Astrocyte (in vitro differentiated cells and primary cell): Measurements from ENCODE around the gene RWDD1. TPM values are rescaled to one million over a fixed set of nuclear protein-coding genes. Genes with fewer than 3 reads are reported as not detected.
"Not testable (repeated sequence)": the region's sequence is repeated elsewhere in the genome, so short reads cannot be mapped to it uniquely, and the experiment has no call there.

Experiments used
- DNase-seq: peaks from one replicate; pipeline ENCODE4 v3.0.0-alpha.2; 2010; ENCODE audit warnings: low read depth
- FAIRE-seq: peaks from 2 replicates; lab custom pipeline; 2011; peaks lifted over from hg19 to GRCh38; lab: Jason Lieb, UNC
- H2AFZ ChIP-seq: 2 replicates; pipeline ENCODE4 v1.6.0; 2012; ENCODE audit warnings: low read depth, low read length, inconsistent platforms
- H3K27ac ChIP-seq: 2 replicates; pipeline ENCODE4 v1.5.1; 2011; ENCODE audit warnings: low read depth, low read length, inconsistent platforms
- H3K27me3 ChIP-seq: 2 replicates; pipeline ENCODE4 v1.6.0; 2011; ENCODE audit warnings: low read length, inconsistent platforms; ENCODE audit not compliant: insufficient read depth
- H3K36me3 ChIP-seq: 2 replicates; pipeline ENCODE4 v1.5.1; 2011; ENCODE audit warnings: low read length, inconsistent platforms; ENCODE audit not compliant: insufficient read depth
- H3K4me1 ChIP-seq: 2 replicates; pipeline ENCODE4 v1.5.1; 2011; ENCODE audit warnings: low read length, inconsistent platforms; ENCODE audit not compliant: insufficient read depth
- H3K4me2 ChIP-seq: 2 replicates; pipeline ENCODE4 v1.6.0; 2012; ENCODE audit warnings: low read length, inconsistent platforms
- H3K4me3 ChIP-seq: 2 replicates; pipeline ENCODE4 v1.5.1; 2011; ENCODE audit warnings: low read depth, mild to moderate bottlenecking, low read length, inconsistent platforms; ENCODE audit not compliant: insufficient read depth
- H3K79me2 ChIP-seq: 2 replicates; pipeline ENCODE4 v1.6.0; 2012; ENCODE audit warnings: mild to moderate bottlenecking, low read length, inconsistent platforms; ENCODE audit not compliant: insufficient read depth
- H3K9ac ChIP-seq: 2 replicates; pipeline ENCODE4 v1.6.0; 2012; ENCODE audit warnings: mild to moderate bottlenecking, low read length, inconsistent platforms
- H3K9me3 ChIP-seq: 2 replicates; pipeline ENCODE4 v1.5.1; 2012; ENCODE audit warnings: low read depth, mild to moderate bottlenecking, low read length, inconsistent platforms; ENCODE audit not compliant: insufficient read depth
- H4K20me1 ChIP-seq: 2 replicates; pipeline ENCODE4 v1.6.0; 2012; ENCODE audit warnings: low read length, inconsistent platforms; ENCODE audit not compliant: insufficient read depth
- H3K27ac Mint-ChIP-seq: one replicate; pipeline ENCODE4 v1.8.0; 2021; ENCODE audit warnings: mild to moderate bottlenecking, mixed read lengths; ENCODE audit not compliant: unreplicated experiment
- H3K27me3 Mint-ChIP-seq: one replicate; pipeline ENCODE4 v1.8.0; 2021; ENCODE audit warnings: low read depth, mixed read lengths; ENCODE audit not compliant: unreplicated experiment
- H3K36me3 Mint-ChIP-seq: one replicate; pipeline ENCODE4 v1.8.0; 2021; ENCODE audit warnings: low read depth, mixed read lengths; ENCODE audit not compliant: unreplicated experiment
- H3K4me1 Mint-ChIP-seq: one replicate; pipeline ENCODE4 v1.8.0; 2021; ENCODE audit warnings: low read depth, mixed read lengths; ENCODE audit not compliant: unreplicated experiment
- H3K4me3 Mint-ChIP-seq: one replicate; pipeline ENCODE4 v1.8.0; 2021; ENCODE audit warnings: mild to moderate bottlenecking, moderate library complexity, mixed read lengths; ENCODE audit not compliant: unreplicated experiment
- H3K9me3 Mint-ChIP-seq: one replicate; pipeline ENCODE4 v1.8.0; 2021; ENCODE audit warnings: mild to moderate bottlenecking, mixed read lengths; ENCODE audit not compliant: unreplicated experiment
- EZH2 ChIP-seq: IDR thresholded peaks from 2 replicates; pipeline ENCODE4 v1.6.1; 2012; ENCODE audit warnings: mild to moderate bottlenecking, low read length, inconsistent platforms; ENCODE audit not compliant: insufficient read depth
- total RNA-seq: library from RNA; stranded (reverse); gene quantifications from 2 replicates; pipeline ENCODE4 v1.2.1, GENCODE V29; 2021
- TF ChIP-seq, protein P1 (sequence below): IDR thresholded peaks from 2 replicates; pipeline ENCODE4 v1.5.1; 2011; ENCODE audit warnings: low read depth, mild to moderate bottlenecking, inconsistent platforms, low read length, moderate library complexity; ENCODE audit not compliant: insufficient read depth

RWDD1 gene
- total RNA-seq, 1 donor from 2014 or later: 45.1 TPM

- H3K27me3 ChIP-seq: no peaks in the 10 kb centered on the region
- H3K27me3 Mint-ChIP-seq: no peaks in the 10 kb centered on the region
- H3K4me2 ChIP-seq: no peak overlapping the region
- no peak overlapping the region for H3K9ac ChIP-seq
- no peaks in the 10 kb centered on the region for H3K4me1 Mint-ChIP-seq
- H2AFZ ChIP-seq: no peak overlapping the region
- H3K4me3 Mint-ChIP-seq: no peak overlapping the region
- no peak for TF ChIP-seq EZH2
- TF ChIP-seq, protein P1, sequence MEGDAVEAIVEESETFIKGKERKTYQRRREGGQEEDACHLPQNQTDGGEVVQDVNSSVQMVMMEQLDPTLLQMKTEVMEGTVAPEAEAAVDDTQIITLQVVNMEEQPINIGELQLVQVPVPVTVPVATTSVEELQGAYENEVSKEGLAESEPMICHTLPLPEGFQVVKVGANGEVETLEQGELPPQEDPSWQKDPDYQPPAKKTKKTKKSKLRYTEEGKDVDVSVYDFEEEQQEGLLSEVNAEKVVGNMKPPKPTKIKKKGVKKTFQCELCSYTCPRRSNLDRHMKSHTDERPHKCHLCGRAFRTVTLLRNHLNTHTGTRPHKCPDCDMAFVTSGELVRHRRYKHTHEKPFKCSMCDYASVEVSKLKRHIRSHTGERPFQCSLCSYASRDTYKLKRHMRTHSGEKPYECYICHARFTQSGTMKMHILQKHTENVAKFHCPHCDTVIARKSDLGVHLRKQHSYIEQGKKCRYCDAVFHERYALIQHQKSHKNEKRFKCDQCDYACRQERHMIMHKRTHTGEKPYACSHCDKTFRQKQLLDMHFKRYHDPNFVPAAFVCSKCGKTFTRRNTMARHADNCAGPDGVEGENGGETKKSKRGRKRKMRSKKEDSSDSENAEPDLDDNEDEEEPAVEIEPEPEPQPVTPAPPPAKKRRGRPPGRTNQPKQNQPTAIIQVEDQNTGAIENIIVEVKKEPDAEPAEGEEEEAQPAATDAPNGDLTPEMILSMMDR: no peak
- no peak overlapping the region for H3K4me3 ChIP-seq
- no peak for FAIRE-seq
- DNase-seq: no peak
- no peak overlapping the region for H3K27ac ChIP-seq
- H3K9me3 Mint-ChIP-seq: no peaks in the 10 kb centered on the region
- no peak overlapping the region for H3K27ac Mint-ChIP-seq
- H3K4me1 ChIP-seq: no peaks in the 10 kb centered on the region
- no peaks in the 10 kb centered on the region for H3K9me3 ChIP-seq
- peaks cover 29% of the 10 kb centered on the region for H3K36me3 ChIP-seq
- peaks cover 26% of the 10 kb centered on the region for H3K79me2 ChIP-seq
- H3K36me3 Mint-ChIP-seq: peaks cover 3% of the 10 kb centered on the region
- H4K20me1 ChIP-seq: peaks cover 17% of the 10 kb centered on the region
Measured at GRCh38 chr6:116586738-116587137, 15.4 kb downstream of the RWDD1 start.

DNA sequence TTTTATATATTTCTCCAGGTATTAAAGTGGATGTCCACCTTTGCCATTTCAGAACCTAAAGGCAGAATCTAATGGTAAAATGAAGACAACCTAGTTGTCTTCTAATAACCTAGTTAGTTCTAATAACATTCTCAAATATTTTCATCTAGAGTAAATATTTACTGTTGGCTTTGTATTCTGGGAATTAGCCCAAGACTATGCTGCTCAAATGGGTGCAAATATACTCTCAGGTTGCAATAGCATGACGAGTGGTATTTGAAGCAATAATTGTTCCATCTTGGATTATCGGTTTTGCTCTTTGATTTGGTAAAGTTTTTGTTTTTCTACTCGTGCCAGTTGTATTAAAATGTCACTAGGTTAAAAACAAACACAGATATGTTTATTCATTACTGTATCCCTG, 23.9 kb downstream of the RWDD1 start:
- no peaks in the 10 kb centered on the region for H3K4me1 ChIP-seq
- peaks cover 33% of the 10 kb centered on the region for H3K36me3 ChIP-seq
- Mint-ChIP-seq H3K36me3 (peaks cover 6% of the 10 kb centered on the region), H3K4me3 (no peak overlapping the region), H3K9me3 (no peaks in the 10 kb centered on the region), H3K4me1 (no peaks in the 10 kb centered on the region), H3K27me3 (no peaks in the 10 kb centered on the region), H3K27ac (no peak overlapping the region)
- no peak overlapping the region for H3K9ac ChIP-seq
- peaks cover 5% of the 10 kb centered on the region for H4K20me1 ChIP-seq
- DNase-seq (no peak), FAIRE-seq (no peak)
- no peaks in the 10 kb centered on the region for H3K79me2 ChIP-seq
- no peak for TF ChIP-seq EZH2
- TF ChIP-seq, protein P1: no peak
- no peaks in the 10 kb centered on the region for H3K27me3 ChIP-seq
- no peak overlapping the region for H2AFZ ChIP-seq
- H3K27ac ChIP-seq: no peak overlapping the region
- no peaks in the 10 kb centered on the region for H3K9me3 ChIP-seq
- H3K4me3 ChIP-seq: no peak overlapping the region
- no peak overlapping the region for H3K4me2 ChIP-seq

- H3K4me3 ChIP-seq: no peak overlapping the region
- no peak overlapping the region for H2AFZ ChIP-seq
- Mint-ChIP-seq H3K4me3 (no peak overlapping the region), H3K4me1 (no peaks in the 10 kb centered on the region), H3K27me3 (no peaks in the 10 kb centered on the region), H3K36me3 (peaks cover 6% of the 10 kb centered on the region), H3K27ac (no peak overlapping the region), H3K9me3 (no peaks in the 10 kb centered on the region)
- H3K79me2 ChIP-seq: no peaks in the 10 kb centered on the region
- FAIRE-seq (no peak), DNase-seq (peak; percentile 12)
- no peak for TF ChIP-seq EZH2
- H3K4me2 ChIP-seq: no peak overlapping the region
- peaks cover 5% of the 10 kb centered on the region for H4K20me1 ChIP-seq
- no peak overlapping the region for H3K27ac ChIP-seq
- no peaks in the 10 kb centered on the region for H3K27me3 ChIP-seq
- H3K4me1 ChIP-seq: no peaks in the 10 kb centered on the region
- H3K36me3 ChIP-seq: peaks cover 21% of the 10 kb centered on the region
- no peaks in the 10 kb centered on the region for H3K9me3 ChIP-seq
- no peak overlapping the region for H3K9ac ChIP-seq
Measured at GRCh38 chr6:116596815-116597214, 25.5 kb downstream of the RWDD1 start.

DNA sequence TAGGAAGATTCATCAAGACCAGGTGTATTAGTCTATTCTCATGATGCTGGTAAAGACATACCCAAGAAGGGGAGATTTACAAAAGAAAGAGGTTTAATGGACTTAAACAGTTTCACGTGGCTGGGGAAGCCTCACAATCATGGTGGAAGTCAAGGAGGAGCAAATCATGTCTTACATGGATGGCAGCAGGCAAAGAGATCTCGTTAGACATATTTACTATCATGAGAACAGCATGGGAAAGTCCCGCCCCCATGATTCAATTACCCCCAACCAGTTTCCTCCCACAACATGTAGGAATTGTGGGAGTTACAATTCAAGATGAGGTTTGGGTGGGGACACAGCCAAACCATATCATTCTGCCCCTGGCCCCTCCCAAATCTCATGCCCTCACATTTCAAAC, 32.6 kb downstream of the RWDD1 start:
- H3K27me3 Mint-ChIP-seq, H3K9me3 Mint-ChIP-seq, H3K9me3 ChIP-seq, H3K27ac ChIP-seq, H3K4me1 Mint-ChIP-seq, H3K27ac Mint-ChIP-seq, H3K4me2 ChIP-seq, H3K9ac ChIP-seq, DNase-seq, H2AFZ ChIP-seq, H3K4me3 ChIP-seq, H3K4me1 ChIP-seq, H3K36me3 ChIP-seq, FAIRE-seq, H3K79me2 ChIP-seq, H3K27me3 ChIP-seq, H4K20me1 ChIP-seq, H3K4me3 Mint-ChIP-seq: not testable (repeated sequence)
- peaks cover 13% of the 10 kb centered on the region for H3K36me3 Mint-ChIP-seq

- not testable (repeated sequence) for H3K27me3 ChIP-seq, H3K27ac Mint-ChIP-seq, FAIRE-seq, H3K4me3 ChIP-seq, H3K9ac ChIP-seq, H3K79me2 ChIP-seq, H3K9me3 ChIP-seq, H4K20me1 ChIP-seq, H3K27ac ChIP-seq, H3K9me3 Mint-ChIP-seq, H3K4me3 Mint-ChIP-seq, H3K36me3 ChIP-seq, H3K4me1 Mint-ChIP-seq, H3K4me1 ChIP-seq, H3K4me2 ChIP-seq, H3K27me3 Mint-ChIP-seq, H2AFZ ChIP-seq, DNase-seq
- peaks cover 13% of the 10 kb centered on the region for H3K36me3 Mint-ChIP-seq
Measured at GRCh38 chr6:116604868-116605267, 33.6 kb downstream of the RWDD1 start.
